Karpas-422 (cell line): ENCODE results near the gene WASF2. TPM values are rescaled to one million over a fixed set of nuclear protein-coding genes. Genes with fewer than 3 reads are reported as not detected.
"Not testable (repeated sequence)": the region's sequence is repeated elsewhere in the genome, so short reads cannot be mapped to it uniquely, and the experiment has no call there.

ENCODE experiments used
- DNase-seq: peaks from one replicate; pipeline ENCODE4 v3.0.0-alpha.2; 2015
- H2AFZ ChIP-seq: fragments of 200-600 bp; sonication (generic); 2 replicates; pipeline ENCODE4 v1.6.1; 2014; ENCODE audit warnings: antibody characterized with exemption, low read length, mixed read lengths
- H3K27ac ChIP-seq: fragments of 200-600 bp; sonication (generic); 2 replicates; pipeline ENCODE4 v1.5.1; 2014; ENCODE audit warnings: mild to moderate bottlenecking, low read length, moderate library complexity
- H3K27me3 ChIP-seq: fragments of 200-600 bp; sonication (generic); 2 replicates; pipeline ENCODE4 v1.6.1; 2014; ENCODE audit warnings: low read length, mixed read lengths
- H3K36me3 ChIP-seq: fragments of 200-600 bp; sonication (generic); 2 replicates; pipeline ENCODE4 v1.6.1; 2014; ENCODE audit warnings: low read length, mixed read lengths; ENCODE audit not compliant: insufficient read depth
- H3K4me1 ChIP-seq: fragments of 200-600 bp; sonication (generic); 2 replicates; pipeline ENCODE4 v1.6.1; 2014; ENCODE audit warnings: mild to moderate bottlenecking, low read length, mixed read lengths
- H3K4me2 ChIP-seq: fragments of 200-600 bp; sonication (generic); 2 replicates; pipeline ENCODE4 v1.6.1; 2014; ENCODE audit warnings: low read length, low read depth, mild to moderate bottlenecking; ENCODE audit not compliant: poor library complexity, severe bottlenecking
- H3K4me3 ChIP-seq: fragments of 200-600 bp; sonication (generic); 2 replicates; pipeline ENCODE4 v1.5.1; 2014; ENCODE audit warnings: mild to moderate bottlenecking, antibody characterized with exemption, low read length, mixed read lengths
- H3K79me2 ChIP-seq: fragments of 200-600 bp; sonication (generic); 2 replicates; pipeline ENCODE4 v1.6.1; 2014; ENCODE audit warnings: mild to moderate bottlenecking, low read length, mixed read lengths
- H3K9ac ChIP-seq: fragments of 200-600 bp; sonication (generic); 2 replicates; pipeline ENCODE4 v1.6.0; 2014; ENCODE audit warnings: low read length
- H3K9me2 ChIP-seq: fragments of 200-600 bp; sonication (generic), shearing (Covaris generic); replicated peaks from 2 replicates; pipeline ENCODE4 v1.6.0; 2014; ENCODE audit warnings: mild to moderate bottlenecking, low read length, moderate library complexity; ENCODE audit not compliant: insufficient read depth
- H3K9me3 ChIP-seq: fragments of 300-700, 200-600 bp; sonication (generic); 2 replicates; pipeline ENCODE4 v1.6.1; 2014; ENCODE audit warnings: low read length, mixed read lengths
- H4K20me1 ChIP-seq: fragments of 200-600 bp; sonication (generic); 2 replicates; pipeline ENCODE4 v1.6.1; 2014; ENCODE audit warnings: mild to moderate bottlenecking, antibody characterized with exemption, low read length, low read depth; ENCODE audit not compliant: insufficient read depth
- total RNA-seq: library from RNA; depleted of rRNA; stranded (reverse); fragments of >200 nt; shearing (Covaris generic); gene quantifications from 2 replicates; pipeline ENCODE4 v1.2.3, GENCODE V29; 2014; ENCODE audit warnings: low replicate concordance

Gene WASF2
- total RNA-seq, 1 experiment from 2014 or later, result 21.7 TPM

- H4K20me1 ChIP-seq, result no peaks in the 10 kb centered on the region
Measured at GRCh38 chr1:27505420-27505680, 15.4 kb upstream of the WASF2 start.

GRCh38 chr1:27504588-27505419, 14.8 kb upstream of the WASF2 start:
- no peaks in the 10 kb centered on the region for H3K27me3 ChIP-seq
- H3K4me1 ChIP-seq, result no peaks in the 10 kb centered on the region
- no peak for DNase-seq
- no peak overlapping the region for H3K4me2 ChIP-seq
- H3K27ac ChIP-seq, result no peak overlapping the region
- H3K36me3 ChIP-seq, result no peaks in the 10 kb centered on the region
- H3K9me2 ChIP-seq, result no peaks in the 10 kb centered on the region
- H3K9me3 ChIP-seq, result no peaks in the 10 kb centered on the region
- no peak overlapping the region for H3K4me3 ChIP-seq
- H2AFZ ChIP-seq, result no peak overlapping the region
- H4K20me1 ChIP-seq, result no peaks in the 10 kb centered on the region
- no peaks in the 10 kb centered on the region for H3K79me2 ChIP-seq
- H3K9ac ChIP-seq, result no peak overlapping the region

More at GRCh38 chr1:27505420-27505680, 15.4 kb upstream of the WASF2 start:
- Histone ChIP-seq H3K79me2 (no peaks in the 10 kb centered on the region), H2AFZ (no peak overlapping the region), H3K9me3 (no peaks in the 10 kb centered on the region), H3K4me2 (no peak overlapping the region), H3K9me2 (no peaks in the 10 kb centered on the region), H3K4me3 (no peak overlapping the region), H3K27me3 (no peaks in the 10 kb centered on the region), H3K4me1 (no peaks in the 10 kb centered on the region), H3K9ac (no peak overlapping the region), H3K36me3 (no peaks in the 10 kb centered on the region), H3K27ac (no peak overlapping the region)
- DNase-seq, result no peak

GRCh38 chr1:27503844-27504587, 14.0 kb upstream of the WASF2 start:
- Histone ChIP-seq H2AFZ (no peak overlapping the region), H3K9me3 (no peaks in the 10 kb centered on the region), H4K20me1 (no peaks in the 10 kb centered on the region), H3K36me3 (no peaks in the 10 kb centered on the region), H3K27ac (no peak overlapping the region), H3K4me2 (no peak overlapping the region), H3K27me3 (no peaks in the 10 kb centered on the region), H3K9me2 (no peaks in the 10 kb centered on the region), H3K9ac (no peak overlapping the region), H3K79me2 (no peaks in the 10 kb centered on the region), H3K4me3 (no peak overlapping the region), H3K4me1 (no peaks in the 10 kb centered on the region)
- no peak for DNase-seq

GRCh38 chr1:27503033-27503432, 13.1 kb upstream of the WASF2 start:
- H3K36me3 ChIP-seq, result no peaks in the 10 kb centered on the region
- DNase-seq, result no peak
- no peaks in the 10 kb centered on the region for H3K4me1 ChIP-seq
- no peak overlapping the region for H3K4me2 ChIP-seq
- no peak overlapping the region for H3K9ac ChIP-seq
- H3K27me3 ChIP-seq, result no peaks in the 10 kb centered on the region
- H2AFZ ChIP-seq, result no peak overlapping the region
- no peaks in the 10 kb centered on the region for H3K79me2 ChIP-seq
- no peaks in the 10 kb centered on the region for H3K9me2 ChIP-seq
- H4K20me1 ChIP-seq, result no peaks in the 10 kb centered on the region
- no peak overlapping the region for H3K4me3 ChIP-seq
- H3K27ac ChIP-seq, result no peak overlapping the region
- no peaks in the 10 kb centered on the region for H3K9me3 ChIP-seq

- H3K9me2 ChIP-seq, H3K4me3 ChIP-seq, H3K9ac ChIP-seq, H3K27ac ChIP-seq, H3K4me1 ChIP-seq, DNase-seq, H2AFZ ChIP-seq, H3K4me2 ChIP-seq, H4K20me1 ChIP-seq, H3K9me3 ChIP-seq, H3K79me2 ChIP-seq, H3K36me3 ChIP-seq, H3K27me3 ChIP-seq: not testable (repeated sequence)
Measured at GRCh38 chr1:27501159-27501558, 11.2 kb upstream of the WASF2 start.

GRCh38 chr1:27499142-27499541, 9.2 kb upstream of the WASF2 start:
- Histone ChIP-seq H3K4me2 (no peak overlapping the region), H3K27me3 (no peaks in the 10 kb centered on the region), H3K9ac (no peak overlapping the region), H3K4me1 (peaks cover 6% of the 10 kb centered on the region), H3K27ac (no peak overlapping the region), H3K79me2 (no peaks in the 10 kb centered on the region), H3K9me3 (no peaks in the 10 kb centered on the region), H4K20me1 (no peaks in the 10 kb centered on the region), H3K9me2 (no peaks in the 10 kb centered on the region), H3K4me3 (no peak overlapping the region), H3K36me3 (no peaks in the 10 kb centered on the region), H2AFZ (no peak overlapping the region)
- no peak for DNase-seq

- no peaks in the 10 kb centered on the region for H4K20me1 ChIP-seq
- no peak overlapping the region; the same call in 1 of the 2 replicates for H3K4me3 ChIP-seq
- no peaks in the 10 kb centered on the region for H3K79me2 ChIP-seq
- no peaks in the 10 kb centered on the region for H3K27me3 ChIP-seq
- H3K9me2 ChIP-seq, result no peaks in the 10 kb centered on the region
- H3K27ac ChIP-seq, result no peak overlapping the region
- DNase-seq, result no peak
- no peaks in the 10 kb centered on the region for H3K9me3 ChIP-seq
- no peaks in the 10 kb centered on the region for H3K36me3 ChIP-seq
- no peak overlapping the region for H3K9ac ChIP-seq
- H2AFZ ChIP-seq, result no peak overlapping the region
- peaks cover 6% of the 10 kb centered on the region for H3K4me1 ChIP-seq
- H3K4me2 ChIP-seq, result peak overlapping the region; percentile 42
Measured at GRCh38 chr1:27496604-27497155, 6.7 kb upstream of the WASF2 start.

GRCh38 chr1:27492796-27493195, 2.8 kb upstream of the WASF2 start:
- Histone ChIP-seq H3K9ac (no peak overlapping the region), H3K4me1 (peaks cover 21% of the 10 kb centered on the region), H3K27ac (no peak overlapping the region), H4K20me1 (peaks cover 8% of the 10 kb centered on the region; the same call in 1 of the 2 replicates), H3K79me2 (peaks cover 21% of the 10 kb centered on the region), H3K9me2 (no peaks in the 10 kb centered on the region), H3K9me3 (no peaks in the 10 kb centered on the region), H3K36me3 (no peaks in the 10 kb centered on the region), H3K4me3 (no peak overlapping the region), H3K27me3 (no peaks in the 10 kb centered on the region), H3K4me2 (no peak overlapping the region), H2AFZ (no peak overlapping the region)
- DNase-seq, result no peak
